Measurements from ENCODE around the gene TMPRSS3. TPM values are rescaled to one million over a fixed set of nuclear protein-coding genes. Genes with fewer than 3 reads are reported as not detected.
A peak's percentile ranks its signal among the peaks of the same experiment; 100 is the strongest.

Gene TMPRSS3
- total RNA-seq, 4 donors from 2014 or later = 5.0 to 12.6 (median 6.2) TPM

DNA sequence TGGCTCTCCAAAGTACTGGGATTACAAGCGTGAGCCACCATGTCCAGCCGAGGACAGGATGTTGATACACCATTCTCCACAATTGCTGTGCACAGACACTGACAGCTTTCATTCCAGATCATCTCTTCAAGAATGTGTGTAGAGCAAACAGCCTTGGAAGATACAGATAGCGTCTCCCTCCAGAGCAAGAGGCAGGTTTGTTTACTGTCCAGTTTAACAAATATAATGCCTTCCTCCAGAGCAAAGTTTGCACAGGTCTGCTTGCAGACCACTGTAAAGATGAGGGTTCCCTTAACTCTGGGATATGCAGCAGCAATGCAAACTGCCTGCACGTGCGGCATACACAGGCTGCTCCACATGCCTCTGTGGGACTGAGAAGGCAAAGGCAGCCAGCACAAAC lies 4.6 kb downstream of the TMPRSS3 start:
- intact Hi-C loops (cut with DNase I) = no loop called here
- no peak overlapping the region for H3K27ac ChIP-seq
- no peak for DNase-seq
- 94% methylated on average over 3 to 5 of the region's 5 CpGs for WGBS, 2 donors
- H3K36me3 ChIP-seq = no peaks in the 10 kb centered on the region
- no peak overlapping the region for H3K4me3 ChIP-seq (replicated peaks in 1 of 3)
- TF ChIP-seq POLR2A (IDR thresholded peaks at IDR 0.05) = no peak
- TF ChIP-seq, protein P1, sequence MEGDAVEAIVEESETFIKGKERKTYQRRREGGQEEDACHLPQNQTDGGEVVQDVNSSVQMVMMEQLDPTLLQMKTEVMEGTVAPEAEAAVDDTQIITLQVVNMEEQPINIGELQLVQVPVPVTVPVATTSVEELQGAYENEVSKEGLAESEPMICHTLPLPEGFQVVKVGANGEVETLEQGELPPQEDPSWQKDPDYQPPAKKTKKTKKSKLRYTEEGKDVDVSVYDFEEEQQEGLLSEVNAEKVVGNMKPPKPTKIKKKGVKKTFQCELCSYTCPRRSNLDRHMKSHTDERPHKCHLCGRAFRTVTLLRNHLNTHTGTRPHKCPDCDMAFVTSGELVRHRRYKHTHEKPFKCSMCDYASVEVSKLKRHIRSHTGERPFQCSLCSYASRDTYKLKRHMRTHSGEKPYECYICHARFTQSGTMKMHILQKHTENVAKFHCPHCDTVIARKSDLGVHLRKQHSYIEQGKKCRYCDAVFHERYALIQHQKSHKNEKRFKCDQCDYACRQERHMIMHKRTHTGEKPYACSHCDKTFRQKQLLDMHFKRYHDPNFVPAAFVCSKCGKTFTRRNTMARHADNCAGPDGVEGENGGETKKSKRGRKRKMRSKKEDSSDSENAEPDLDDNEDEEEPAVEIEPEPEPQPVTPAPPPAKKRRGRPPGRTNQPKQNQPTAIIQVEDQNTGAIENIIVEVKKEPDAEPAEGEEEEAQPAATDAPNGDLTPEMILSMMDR (IDR thresholded peaks at IDR 0.05) = no peak
- H3K27me3 ChIP-seq = no peaks in the 10 kb centered on the region
- peaks cover 18 to 19% of the 10 kb centered on the region in 2 donors for H3K4me1 ChIP-seq
- H3K9me3 ChIP-seq = no peaks in the 10 kb centered on the region

DNA sequence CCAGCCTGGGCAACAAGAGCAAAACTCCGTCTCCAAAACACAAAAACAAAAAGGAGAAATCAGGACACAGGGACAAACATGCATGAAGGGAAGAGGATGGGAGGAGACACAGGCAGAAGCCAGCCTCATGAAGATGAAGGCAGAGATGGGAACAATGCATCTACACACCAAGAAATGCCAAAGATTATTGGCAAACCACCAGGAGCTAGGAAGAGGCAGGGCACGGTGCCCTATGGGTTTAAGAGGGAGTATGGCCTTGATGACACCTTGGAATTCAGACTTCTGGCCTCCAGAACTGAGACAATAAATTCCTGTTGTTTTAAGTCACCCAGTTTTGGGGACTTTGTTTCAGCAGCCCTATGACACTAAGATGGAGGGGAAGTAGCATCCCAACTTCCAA lies 5.2 kb downstream of the TMPRSS3 start:
- no peaks in the 10 kb centered on the region for H3K9me3 ChIP-seq
- no peak for DNase-seq
- no peak overlapping the region for H3K4me3 ChIP-seq (replicated peaks in 1 of 3)
- TF ChIP-seq, protein P1 (IDR thresholded peaks at IDR 0.05) = no peak
- no peak for TF ChIP-seq POLR2A (IDR thresholded peaks at IDR 0.05)
- no peak overlapping the region for H3K27ac ChIP-seq
- H3K27me3 ChIP-seq = no peaks in the 10 kb centered on the region
- intact Hi-C loops (cut with DNase I) = no loop called here
- WGBS, 2 donors = 51 to 63% methylated on average over 2 of the region's 2 CpGs
- peaks cover 18 to 19% of the 10 kb centered on the region in 2 donors for H3K4me1 ChIP-seq
- no peaks in the 10 kb centered on the region for H3K36me3 ChIP-seq

DNA sequence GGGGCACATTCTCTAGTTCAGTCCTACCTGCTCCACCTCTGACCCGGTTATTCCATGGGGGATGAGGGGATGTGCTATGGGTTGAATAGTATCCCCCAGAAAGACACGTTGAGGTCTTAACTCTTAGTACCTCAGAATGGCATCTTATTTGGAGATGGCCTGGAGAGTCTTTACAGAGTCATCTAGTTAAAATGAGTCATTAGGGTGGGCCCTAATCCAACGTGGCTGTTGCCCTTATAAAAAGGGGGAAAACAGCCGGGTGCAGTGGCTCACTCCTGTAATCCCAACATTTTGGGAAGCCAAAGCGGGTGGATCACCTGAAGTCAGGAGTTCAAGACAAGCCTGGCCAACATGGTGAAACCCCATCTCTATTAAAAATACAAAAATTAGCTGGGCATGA lies 5.7 kb downstream of the TMPRSS3 start:
- WGBS, 2 donors = 82 to 89% methylated on average over 5 of the region's 5 CpGs
- H3K27ac ChIP-seq = peak overlapping the region in 2 of 3 donors; percentile 76 to 91
- TF ChIP-seq, protein P1 (IDR thresholded peaks at IDR 0.05) = no peak
- TF ChIP-seq POLR2A (IDR thresholded peaks at IDR 0.05) = no peak

DNA sequence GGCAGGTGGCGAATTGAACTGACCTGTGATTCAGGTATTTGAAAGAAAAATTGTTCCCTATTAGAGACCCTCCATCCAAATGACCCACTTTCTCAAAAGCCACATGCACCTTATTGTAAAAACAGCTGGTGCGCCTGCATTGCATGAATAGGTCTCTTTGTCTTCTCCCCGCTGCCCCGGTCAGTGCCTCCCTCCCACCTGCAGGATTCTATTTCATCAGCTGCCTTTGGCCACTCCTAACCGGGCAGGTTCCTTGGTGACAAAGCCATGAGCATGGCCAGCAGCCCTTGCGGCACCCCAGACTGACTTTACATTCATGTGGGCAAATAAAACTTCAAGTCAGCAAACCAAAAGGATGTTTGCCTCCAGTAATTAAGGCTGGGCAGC lies 6.4 kb downstream of the TMPRSS3 start:
- H3K4me3 ChIP-seq (replicated peaks in 1 of 3) = no peak overlapping the region
- intact Hi-C loops (cut with DNase I) = loop anchor here (10.0 kb wide), 1 partner anchor 75 kb away; the partner anchor contains the start of gene TFF3
- H3K27me3 ChIP-seq = no peaks in the 10 kb centered on the region
- H3K4me1 ChIP-seq = peaks cover 19 to 30% of the 10 kb centered on the region in 2 donors
- 39 to 72% methylated on average over 6 of the region's 6 CpGs for WGBS, 2 donors
- TF ChIP-seq, protein P1 (IDR thresholded peaks at IDR 0.05) = peak in 1 of 6 experiments; percentile 7
- TF ChIP-seq POLR2A (IDR thresholded peaks at IDR 0.05) = peak in 1 of 2 donors; percentile 18
- no peaks in the 10 kb centered on the region for H3K9me3 ChIP-seq
- no peaks in the 10 kb centered on the region for H3K36me3 ChIP-seq
- peak overlapping the region; percentile 22 to 91 (median 76) for H3K27ac ChIP-seq
- DNase-seq = peak; percentile 76 to 81

More for the DNA sequence above, 5.7 kb downstream of the TMPRSS3 start:
- Histone ChIP-seq H3K36me3 (no peaks in the 10 kb centered on the region), H3K27me3 (no peaks in the 10 kb centered on the region), H3K4me1 (peaks cover 19 to 22% of the 10 kb centered on the region in 2 donors), H3K9me3 (no peaks in the 10 kb centered on the region), H3K4me3 (replicated peaks in 1 of 3) (no peak overlapping the region)
- DNase-seq = no peak
- intact Hi-C loops (cut with DNase I) = no loop called here

DNA sequence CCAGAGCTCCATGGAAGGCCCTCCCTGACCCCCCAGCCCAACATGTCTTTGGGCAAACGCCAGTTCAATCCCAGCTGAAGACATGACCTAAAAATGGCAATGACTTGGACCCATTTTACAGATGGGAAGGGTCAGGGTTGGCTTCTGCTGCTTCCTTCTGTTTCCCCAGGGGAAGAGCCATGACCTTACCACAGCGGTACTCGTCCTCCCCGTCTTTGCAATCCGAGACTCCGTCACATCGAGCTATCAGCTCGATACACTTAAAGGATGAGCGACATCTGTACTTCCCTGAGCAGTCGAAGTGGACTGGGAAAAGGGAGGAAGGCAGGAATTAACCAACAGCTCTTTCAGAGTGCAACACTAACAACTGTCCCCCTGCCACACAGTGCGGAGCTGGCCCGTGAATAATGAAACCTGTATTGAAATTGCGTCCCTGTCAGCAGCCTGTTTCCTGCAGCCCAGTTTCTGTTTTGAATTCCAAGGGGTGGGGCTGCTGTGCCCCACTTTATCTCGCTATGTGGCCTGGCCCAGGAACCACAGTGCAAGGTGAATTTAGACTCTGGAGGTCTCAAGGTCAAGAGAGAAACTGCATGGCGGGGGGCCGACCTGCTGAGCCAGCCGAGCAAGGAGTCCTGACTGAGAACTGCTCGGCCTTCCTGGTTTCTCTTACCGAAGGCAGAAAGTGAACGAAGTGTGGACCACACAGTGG lies 7.0 kb downstream of the TMPRSS3 start:
- peak in 1 of 2 donors; percentile 29 for TF ChIP-seq POLR2A (IDR thresholded peaks at IDR 0.05)
- TF ChIP-seq, protein P1 (IDR thresholded peaks at IDR 0.05) = no peak
- Histone ChIP-seq H3K4me1 (peaks cover 19 to 31% of the 10 kb centered on the region in 2 donors), H3K27ac (peak overlapping the region; percentile 22 to 91 (median 76)), H3K4me3 (replicated peaks in 1 of 3) (no peak overlapping the region), H3K9me3 (no peaks in the 10 kb centered on the region), H3K27me3 (no peaks in the 10 kb centered on the region), H3K36me3 (no peaks in the 10 kb centered on the region)
- 55 to 64% methylated on average over 20 of the region's 20 CpGs for WGBS, 2 donors
- intact Hi-C loops (cut with DNase I) = loop anchor here (10.0 kb wide), 1 partner anchor 74 kb away; the partner anchor contains the start of gene TFF3
- peak; percentile 60 to 66 for DNase-seq

Measured in thyroid gland (tissue), 4 donors.